NCI-H2227 (cell line): ENCODE measurements around the gene PBXIP1.

ENCODE experiments used
- DNase-seq: peaks from one replicate; lab custom pipeline; 2025; ENCODE audit not compliant: unreplicated experiment; lab: John Stamatoyannopoulos, UW

PBXIP1 gene

DNA sequence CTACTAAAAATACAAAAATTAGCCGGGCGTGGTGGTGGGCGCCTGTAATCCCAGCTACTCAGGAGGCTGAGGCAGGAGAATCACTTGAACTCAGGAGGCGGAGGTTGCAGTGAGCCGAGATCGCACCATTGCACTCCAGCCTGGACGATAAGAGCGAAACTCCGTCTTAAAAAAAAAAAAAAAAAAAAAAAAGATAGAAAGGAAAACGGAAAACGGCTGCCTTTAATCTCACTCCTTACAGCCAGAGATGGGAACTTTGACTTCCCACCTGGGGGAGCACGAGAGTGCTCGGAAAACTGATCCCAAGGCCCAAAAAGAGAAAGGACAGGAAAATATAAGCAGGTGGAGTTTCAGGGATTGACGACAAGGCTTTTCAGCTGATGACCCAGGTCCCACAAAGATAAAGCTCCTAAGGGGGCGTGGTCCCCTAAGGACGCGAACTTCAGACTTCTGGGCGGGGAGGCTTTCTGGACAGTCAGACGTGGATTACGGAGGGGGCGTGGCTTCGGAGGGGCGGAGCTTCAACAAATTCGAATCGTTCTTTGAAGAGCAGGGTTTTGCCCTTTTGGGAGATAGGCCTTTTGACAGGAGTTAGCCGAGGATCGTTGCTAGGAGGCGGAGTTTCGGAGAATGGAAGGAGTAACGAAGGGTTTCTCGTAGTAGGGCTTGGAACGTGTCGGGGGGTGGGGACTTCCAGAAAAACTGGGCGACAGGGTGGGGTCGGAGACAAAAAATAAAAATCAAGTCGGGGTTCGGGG, 17.6 kb upstream of the PBXIP1 start:
- peak; percentile 93 for DNase-seq

- DNase-seq: peak; percentile 62
Observed at GRCh38 chr1:154972517-154973343, 16.8 kb upstream of the PBXIP1 start.

- DNase-seq: no peak
Observed at GRCh38 chr1:154972213-154972516, 16.3 kb upstream of the PBXIP1 start.

- no peak for DNase-seq
Observed at GRCh38 chr1:154971341-154971998, 15.6 kb upstream of the PBXIP1 start.

GRCh38 chr1:154970631-154971340, 14.9 kb upstream of the PBXIP1 start, which contains the start of gene SHC1:
TSS of gene SHC1 (minus strand) at chr1:154970747. CDS start at chr1:154970526, 221 bp downstream.
- DNase-seq: peak; percentile 95

DNA sequence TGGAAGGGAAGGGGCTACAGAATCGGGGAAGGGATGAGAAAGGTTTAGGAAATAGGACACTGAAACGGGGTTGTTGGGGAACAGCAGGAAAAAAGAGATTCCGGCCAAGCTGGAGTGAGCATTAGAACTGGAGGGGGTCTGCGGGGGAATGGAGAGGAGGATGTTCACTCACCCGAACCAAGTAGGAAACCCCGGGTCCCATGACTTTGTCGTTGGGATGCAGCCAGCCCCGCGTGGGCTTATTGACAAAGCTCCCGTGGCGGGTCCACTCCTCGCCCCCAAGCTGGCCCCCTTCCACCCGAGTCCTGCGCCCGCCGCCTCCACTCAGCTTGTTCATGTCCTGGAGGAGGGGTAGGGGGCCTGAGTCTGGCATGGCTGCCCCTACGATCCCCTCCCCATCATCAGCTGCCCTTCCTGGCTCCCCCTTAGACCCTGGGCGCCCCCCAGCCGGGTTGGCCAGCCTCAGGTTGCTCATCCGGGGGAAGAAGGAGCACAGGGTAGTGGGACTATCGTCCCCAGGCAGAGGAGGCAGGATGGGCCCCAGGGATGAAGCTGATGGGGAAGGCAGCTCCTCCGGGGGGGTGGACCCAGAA, 14.1 kb upstream of the PBXIP1 start:
- DNase-seq: no peak

- DNase-seq: no peak
Observed at GRCh38 chr1:154969246-154969645, 13.3 kb upstream of the PBXIP1 start.

DNA sequence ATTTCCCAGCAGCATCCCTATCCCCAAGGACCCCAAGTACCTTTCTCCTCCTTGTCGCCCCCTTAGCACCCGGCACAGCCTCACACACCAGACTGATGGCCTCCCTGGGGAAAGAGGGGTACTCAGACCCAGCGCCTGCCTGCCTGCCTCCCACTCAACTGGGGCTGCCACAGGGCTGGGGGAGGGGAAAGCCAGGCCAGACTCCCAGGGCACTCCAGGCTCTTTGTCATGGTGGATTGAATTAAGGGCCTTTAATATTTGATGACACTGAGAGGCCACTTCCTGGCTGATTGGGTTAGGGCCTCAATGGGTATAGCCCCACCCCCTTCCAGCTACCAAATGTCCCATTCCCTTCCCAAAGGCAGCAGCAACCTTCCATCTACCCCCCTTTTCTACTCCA, 12.8 kb upstream of the PBXIP1 start:
- no peak for DNase-seq

DNA sequence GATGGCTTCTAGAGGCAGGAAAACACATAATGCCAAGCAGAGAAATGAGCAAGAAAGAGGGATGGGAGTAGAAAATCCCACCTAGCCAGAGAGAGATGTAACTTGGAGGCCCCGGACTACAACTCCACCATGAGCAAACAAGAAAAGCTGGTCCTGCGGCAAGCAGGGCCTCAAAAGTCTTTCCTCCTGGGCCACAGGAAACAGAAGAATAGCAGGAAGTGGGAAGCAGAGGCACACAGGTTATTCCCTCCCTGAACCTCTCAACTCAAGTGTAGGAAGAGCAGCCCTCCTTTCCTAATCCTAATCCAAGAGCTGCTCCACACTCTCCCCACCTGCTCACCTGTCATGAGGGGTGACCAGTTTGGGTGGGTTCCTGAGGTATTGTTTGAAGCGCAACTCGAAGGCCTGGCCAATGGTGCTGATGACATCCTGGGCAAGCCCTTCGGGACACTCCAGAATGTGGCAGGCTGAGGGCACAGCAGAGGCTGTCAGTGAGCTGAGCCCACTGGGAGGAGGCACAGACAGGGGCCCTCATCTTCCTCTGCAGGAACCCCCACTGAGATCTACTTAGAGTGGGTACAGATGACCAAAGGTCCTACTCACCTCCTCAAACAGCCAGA, 11.5 kb upstream of the PBXIP1 start:
- no peak for DNase-seq

- no peak for DNase-seq
Observed at GRCh38 chr1:154966111-154966510, 10.2 kb upstream of the PBXIP1 start.

DNA sequence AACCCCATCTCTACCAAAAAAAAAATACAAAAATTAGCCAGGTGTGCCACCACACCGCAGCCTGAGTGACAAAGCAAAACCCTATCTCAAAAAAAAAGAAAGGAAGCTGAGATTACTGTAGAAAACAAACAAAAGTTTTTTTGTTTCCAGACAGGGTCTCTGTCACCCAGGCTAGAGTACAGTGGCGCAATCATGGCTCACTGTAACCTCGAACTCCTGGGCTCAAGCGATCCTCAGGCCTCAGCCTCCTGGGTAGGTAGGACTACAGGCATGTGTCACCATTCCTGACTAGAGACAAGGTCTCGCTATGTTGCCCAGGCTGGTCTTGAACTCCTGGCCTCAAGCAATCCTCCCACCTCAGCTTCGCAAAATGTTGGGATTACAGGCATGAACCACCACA, 8.5 kb upstream of the PBXIP1 start:
- no peak for DNase-seq

GRCh38 chr1:154963643-154964042, 7.7 kb upstream of the PBXIP1 start:
- DNase-seq: no peak

- no peak for DNase-seq
Observed at GRCh38 chr1:154962795-154963330, 7.0 kb upstream of the PBXIP1 start.

GRCh38 chr1:154962156-154962749, 6.4 kb upstream of the PBXIP1 start:
- no peak for DNase-seq

GRCh38 chr1:154961207-154962155, 5.6 kb upstream of the PBXIP1 start, which contains the start of gene PYGO2:
TSS of gene PYGO2 (minus strand) at chr1:154961782. CDS start at chr1:154961576, 206 bp downstream.
- DNase-seq: peak; percentile 92

DNA sequence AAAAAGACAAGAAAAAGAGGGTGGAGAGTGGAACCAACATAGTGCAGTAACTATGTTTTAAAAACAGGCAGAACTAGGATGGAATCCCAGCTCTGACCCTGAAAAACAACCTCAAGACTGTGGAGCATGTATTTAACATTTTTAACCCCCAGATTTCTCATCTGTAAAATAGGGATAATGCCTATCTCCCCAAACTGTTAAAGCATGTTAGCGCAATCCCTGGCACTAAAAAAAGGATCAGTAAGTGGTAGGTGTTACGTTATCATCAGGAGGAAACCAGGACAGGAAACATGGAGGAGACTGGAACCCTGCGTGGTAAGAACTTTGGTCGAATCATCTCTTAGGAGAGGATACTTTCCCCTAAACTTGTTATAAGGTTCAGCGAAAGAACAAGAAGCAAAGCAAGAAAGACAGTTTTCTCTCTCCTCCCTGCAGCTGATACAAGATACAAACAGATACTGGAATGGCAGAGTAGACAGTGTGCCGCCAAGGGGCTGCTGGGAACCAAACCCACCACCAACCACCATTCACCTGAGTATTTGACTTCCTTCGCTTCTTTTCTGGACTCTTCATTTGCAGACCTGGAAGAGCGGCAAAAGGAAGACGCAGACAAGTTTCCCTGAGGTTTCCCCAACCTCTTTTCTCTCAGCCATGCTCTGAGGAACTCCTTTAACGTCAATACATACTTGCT, 4.7 kb upstream of the PBXIP1 start:
- no peak for DNase-seq

DNA sequence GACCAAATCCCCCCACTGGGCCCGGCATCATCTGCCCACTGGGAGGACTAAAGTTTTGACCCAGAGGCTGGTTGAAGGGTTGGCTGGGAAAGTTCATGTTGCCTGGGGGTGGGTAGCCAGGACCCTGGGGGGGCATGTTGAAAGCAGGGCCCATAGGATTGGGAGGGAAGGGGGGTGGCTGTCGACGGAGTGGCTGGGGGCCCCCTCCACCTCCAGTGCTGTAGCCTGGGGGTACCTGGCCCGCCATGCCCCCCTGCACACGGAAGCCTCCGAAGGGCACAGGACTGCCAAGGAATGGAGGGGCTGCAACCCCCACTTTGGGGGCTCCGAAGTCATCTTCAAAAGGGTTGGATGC, 3.5 kb upstream of the PBXIP1 start:
- no peak for DNase-seq
